PC-9 (cell line): ENCODE results near the gene CCDC141.
"Not testable (repeated sequence)": the region's sequence is repeated elsewhere in the genome, so short reads cannot be mapped to it uniquely, and the experiment has no call there.

Experiments
- CTCF ChIP-seq: fragments of 200-600 bp; sonication (generic); conservative IDR thresholded peaks from 2 replicates; pipeline ENCODE4 v1.6.1; 2017; ENCODE audit warnings: mixed run types, antibody characterized with exemption, mild to moderate bottlenecking, moderate library complexity
- EZH2 ChIP-seq: fragments of 200-600 bp; sonication (generic); IDR thresholded peaks from 2 replicates; pipeline ENCODE4 v1.8.0; 2017; ENCODE audit warnings: antibody characterized with exemption, low read depth

- TF ChIP-seq CTCF, EZH2: not testable (repeated sequence)
These were observed 35.7 kb downstream of the CCDC141 start for GRCh38 chr2:179014189-179014588.
